BLaER1 treated with 17β-estradiol and CSF1 and Interleukin-3, amounts not matched to agents 10 nM and 100 nM (cell line): ENCODE measurements around the gene SMKR1.
A peak's percentile ranks its signal among the peaks of the same experiment; 100 is the strongest.

ENCODE experiments used
- H3K27ac ChIP-seq, 11 experiments: shearing (Covaris generic); formaldehyde crosslinking; 2 replicates each; pipeline ENCODE4 v1.8.1; 2022
- H3K27me3 ChIP-seq, 11 experiments: shearing (Covaris generic); formaldehyde crosslinking; 2 replicates each; pipeline ENCODE4 v1.8.1; 2022
- H3K36me3 ChIP-seq, 11 experiments: shearing (Covaris generic); formaldehyde crosslinking; 2 replicates each; pipeline ENCODE4 v1.8.1; 2022
- H3K4me1 ChIP-seq, 10 experiments: shearing (Covaris generic); formaldehyde crosslinking; 2 replicates each; pipeline ENCODE4 v1.8.1; 2022
- H3K4me2 ChIP-seq, 11 experiments: shearing (Covaris generic); formaldehyde crosslinking; 2 replicates each; pipeline ENCODE4 v1.8.1; 2022
- H3K4me3 ChIP-seq, 10 experiments: shearing (Covaris generic); formaldehyde crosslinking; 2 replicates each; pipeline ENCODE4 v1.8.1; 2022
- H3K9ac ChIP-seq, 11 experiments: shearing (Covaris generic); formaldehyde crosslinking; 2 replicates each; pipeline ENCODE4 v1.8.1; 2022
- H3K9me3 ChIP-seq, 11 experiments: shearing (Covaris generic); formaldehyde crosslinking; replicated peaks in 1 of 11; 2 replicates each; pipeline ENCODE4 v1.8.1; 2022
- H4K20me1 ChIP-seq, 11 experiments: shearing (Covaris generic); formaldehyde crosslinking; 2 replicates each; pipeline ENCODE4 v1.8.1; 2022
- Cebpa-rat ChIP-seq, 11 experiments: shearing (Covaris generic); IDR thresholded peaks; 2 replicates each; pipeline ENCODE4 v1.8.1; 2022

Gene SMKR1

DNA sequence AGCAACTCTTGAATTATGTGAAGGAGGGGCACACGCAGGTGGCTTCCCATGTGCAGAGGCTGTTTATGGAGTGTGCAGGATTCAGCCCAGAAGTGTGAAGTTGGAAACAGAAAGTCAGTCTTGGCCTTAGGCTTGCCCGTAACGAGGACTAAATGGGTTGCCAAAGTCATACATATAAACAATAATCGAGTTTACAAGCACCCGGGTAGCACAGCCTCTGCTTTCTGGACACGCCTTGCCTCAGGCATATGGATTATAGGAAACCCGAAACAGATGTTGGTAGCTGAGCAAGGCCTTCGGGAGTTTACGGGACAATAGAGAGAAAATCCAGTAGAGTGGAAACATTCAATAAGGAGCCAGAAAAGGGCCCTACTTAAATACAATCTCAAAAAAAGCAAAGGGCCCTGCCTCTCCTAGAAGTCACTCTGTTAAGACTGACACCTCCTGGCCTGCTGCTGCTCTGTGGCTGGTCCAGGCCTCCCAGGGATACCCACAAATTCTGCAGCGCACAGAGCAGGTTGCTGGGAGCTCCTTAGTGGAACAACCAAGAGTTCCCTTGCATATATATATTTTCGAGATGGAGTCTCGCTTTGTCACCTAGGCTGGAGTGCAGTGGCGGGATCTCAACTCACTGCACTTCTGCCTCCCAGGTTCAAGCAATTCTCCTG, 48.5 kb downstream of the SMKR1 start:
- Histone ChIP-seq H4K20me1 (no peaks in the 10 kb centered on the region), H3K4me2 (no peak overlapping the region), H3K27ac (no peak overlapping the region), H3K9ac (no peak overlapping the region), H3K9me3 (no peaks in the 10 kb centered on the region), H3K4me3 (no peak overlapping the region), H3K4me1 (no peaks in the 10 kb centered on the region), H3K27me3 (no peaks in the 10 kb centered on the region), H3K36me3 (no peaks in the 10 kb centered on the region)
- TF ChIP-seq Cebpa-rat (IDR thresholded peaks at IDR 0.05) = no peak

DNA sequence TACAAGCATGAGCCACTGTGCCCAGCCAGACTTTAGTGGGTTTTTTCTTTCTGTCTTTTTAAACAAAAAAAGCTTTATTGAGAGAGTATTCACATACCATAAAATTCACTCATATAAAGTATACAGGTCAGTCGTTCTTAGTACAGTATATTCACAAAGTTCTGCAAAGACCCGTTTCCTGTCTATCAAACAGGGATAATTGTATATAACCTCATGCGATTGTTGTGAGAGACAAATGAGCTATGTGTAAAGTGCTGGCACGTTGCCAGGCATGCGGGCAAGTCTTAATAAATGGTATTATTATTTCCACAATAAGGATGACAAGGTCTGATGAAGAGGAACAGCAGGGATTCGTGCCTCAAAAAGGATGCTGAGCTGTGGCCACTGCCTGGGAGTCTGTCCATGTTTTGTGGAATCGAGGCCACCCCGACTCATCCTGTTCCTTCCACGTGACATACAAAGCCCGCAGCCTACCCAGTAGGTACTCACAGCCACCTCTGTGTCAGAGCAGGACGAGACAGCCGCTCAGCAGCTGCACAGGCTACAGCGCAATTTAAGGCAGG, 51.6 kb downstream of the SMKR1 start:
- H3K27me3 ChIP-seq = no peaks in the 10 kb centered on the region
- no peaks in the 10 kb centered on the region for H4K20me1 ChIP-seq
- no peak overlapping the region for H3K27ac ChIP-seq
- no peak overlapping the region for H3K4me3 ChIP-seq
- no peaks in the 10 kb centered on the region for H3K36me3 ChIP-seq
- no peaks in the 10 kb centered on the region for H3K9me3 ChIP-seq
- no peak overlapping the region for H3K4me2 ChIP-seq
- no peak overlapping the region for H3K9ac ChIP-seq
- TF ChIP-seq Cebpa-rat (IDR thresholded peaks at IDR 0.05) = no peak
- H3K4me1 ChIP-seq = no peaks in the 10 kb centered on the region

DNA sequence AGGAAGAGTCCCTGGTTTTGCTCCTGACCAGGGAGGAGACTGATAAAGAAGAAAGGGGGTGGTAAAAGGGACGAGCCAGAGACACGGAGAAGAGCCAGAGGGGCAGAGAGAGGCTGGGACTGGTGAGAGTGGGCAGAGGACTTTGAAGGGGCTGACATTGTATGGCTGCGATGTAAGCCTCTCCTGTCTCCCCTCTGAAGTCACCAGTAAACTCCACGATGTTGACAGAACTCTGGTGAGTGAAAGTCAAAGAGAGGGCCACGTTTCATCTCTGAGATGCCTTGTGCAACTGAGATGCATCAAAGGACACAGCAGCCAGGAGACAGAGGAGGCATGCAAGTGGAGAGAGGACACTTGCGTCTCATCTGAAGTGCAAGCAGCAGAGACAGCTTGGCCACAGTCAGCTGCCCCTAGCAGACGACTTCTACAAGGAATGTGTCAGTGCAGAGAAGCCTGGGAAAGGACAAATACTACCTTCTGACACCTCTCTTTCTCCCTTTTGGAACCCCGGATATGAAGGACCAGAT, 54.3 kb downstream of the SMKR1 start:
- Histone ChIP-seq H3K4me2 (no peak overlapping the region), H3K4me3 (no peak overlapping the region), H3K9me3 (no peaks in the 10 kb centered on the region), H3K27ac (no peak overlapping the region), H4K20me1 (no peaks in the 10 kb centered on the region; a peak in 1 of 22 replicates), H3K36me3 (no peaks in the 10 kb centered on the region), H3K27me3 (no peaks in the 10 kb centered on the region), H3K4me1 (peaks cover 0 to 11% (median 1%) of the 10 kb centered on the region in 10 experiments; a peak in 11 of 20 replicates), H3K9ac (no peak overlapping the region)
- TF ChIP-seq Cebpa-rat (IDR thresholded peaks at IDR 0.05) = no peak

DNA sequence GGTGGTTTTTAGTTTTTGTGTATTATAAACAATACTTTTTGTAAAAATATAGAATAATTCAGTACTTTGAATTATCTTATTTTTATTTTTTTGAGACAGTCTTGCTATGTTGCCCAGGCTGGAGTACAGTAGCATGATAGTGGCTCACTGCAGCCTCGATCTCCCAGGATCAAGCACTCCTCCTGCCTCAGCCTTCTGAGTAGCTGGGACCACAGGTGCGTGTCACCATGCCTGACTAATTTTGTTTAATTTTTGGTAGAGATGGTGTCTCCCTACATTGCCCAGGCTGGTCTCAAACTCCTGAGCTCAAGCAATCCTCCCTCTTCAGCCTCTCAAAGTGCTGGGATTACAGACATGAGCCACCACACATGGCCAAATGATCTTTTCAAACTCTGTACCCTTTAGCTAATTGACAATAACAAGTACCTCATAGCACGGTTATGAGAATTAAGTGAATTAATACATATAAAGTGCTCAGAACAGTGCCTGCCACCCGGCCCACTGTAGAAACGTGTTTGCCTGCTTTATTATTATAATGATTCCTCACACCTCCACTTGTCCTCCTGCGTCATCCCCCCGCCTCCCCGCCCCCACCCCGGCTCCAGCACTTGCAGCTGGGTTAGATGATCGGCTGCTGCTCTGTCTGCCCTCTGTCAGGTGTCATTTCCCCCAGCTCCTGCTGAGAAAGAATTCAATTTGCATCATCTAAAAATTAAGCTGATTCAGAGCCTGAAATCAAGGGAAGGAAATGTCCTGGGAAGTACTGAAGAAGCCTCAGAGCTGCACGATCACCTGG, 55.6 kb downstream of the SMKR1 start:
- Histone ChIP-seq H3K4me2 (no peak overlapping the region), H3K27me3 (no peaks in the 10 kb centered on the region), H3K36me3 (no peaks in the 10 kb centered on the region), H4K20me1 (no peaks in the 10 kb centered on the region; a peak in 1 of 22 replicates), H3K27ac (no peak overlapping the region), H3K4me1 (peaks cover 0 to 23% (median 5%) of the 10 kb centered on the region in 10 experiments; a peak in 11 of 20 replicates), H3K9me3 (no peaks in the 10 kb centered on the region), H3K9ac (no peak overlapping the region), H3K4me3 (no peak overlapping the region)
- no peak for TF ChIP-seq Cebpa-rat (IDR thresholded peaks at IDR 0.05)

DNA sequence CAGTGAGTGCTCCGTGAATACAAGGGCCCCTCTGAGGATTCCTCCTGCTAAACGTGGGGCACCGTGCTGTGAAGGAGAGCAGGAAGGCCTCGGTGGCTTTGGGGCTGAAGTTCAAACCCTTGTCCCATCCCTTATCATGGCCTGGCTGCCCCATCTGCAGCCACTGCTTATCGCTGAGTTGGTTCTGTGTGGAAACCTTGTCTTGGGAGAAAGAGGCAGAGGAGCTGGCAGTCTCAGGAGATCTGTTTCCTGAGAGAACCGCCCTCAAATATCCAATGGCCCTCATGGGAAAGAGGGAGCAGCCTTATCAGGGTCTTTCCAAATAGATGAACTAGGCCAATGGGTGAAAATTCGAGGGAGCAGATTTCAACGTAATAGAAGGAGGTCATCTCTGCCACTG, 57.2 kb downstream of the SMKR1 start:
- Histone ChIP-seq H3K27ac (no peak overlapping the region), H3K36me3 (no peaks in the 10 kb centered on the region), H3K4me1 (peaks cover 0 to 24% (median 5%) of the 10 kb centered on the region in 10 experiments; a peak in 11 of 20 replicates), H3K4me3 (no peak overlapping the region), H4K20me1 (no peaks in the 10 kb centered on the region; a peak in 1 of 22 replicates), H3K9ac (no peak overlapping the region), H3K27me3 (0 out of 22 replicates have a peak, but pooled peaks cover 0 to 5% (median 0%) of the 10 kb centered on the region in 11 experiments), H3K9me3 (no peaks in the 10 kb centered on the region), H3K4me2 (no peak overlapping the region)
- no peak for TF ChIP-seq Cebpa-rat (IDR thresholded peaks at IDR 0.05)

DNA sequence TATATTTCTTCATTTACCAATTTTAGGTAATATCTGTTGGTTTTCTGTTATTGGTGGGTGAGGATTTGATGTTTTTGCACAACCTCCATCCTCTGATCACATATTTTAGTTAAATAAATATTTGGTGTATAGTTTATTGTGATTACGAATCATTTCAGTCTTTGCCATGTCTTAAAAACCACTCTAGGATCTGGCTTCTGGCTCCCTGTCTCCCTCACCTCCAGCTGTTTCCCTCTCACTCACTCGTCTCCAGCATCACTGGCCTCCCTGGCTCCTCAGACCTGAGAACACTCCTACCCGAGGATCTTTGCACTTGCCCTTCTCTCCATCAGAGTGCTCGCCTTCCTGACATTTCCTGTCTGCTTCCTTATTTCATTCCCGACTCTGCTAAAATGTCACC, 58.5 kb downstream of the SMKR1 start:
- Histone ChIP-seq H3K4me1 (peaks cover 0 to 28% (median 5%) of the 10 kb centered on the region in 10 experiments; a peak in 11 of 20 replicates), H4K20me1 (no peaks in the 10 kb centered on the region; a peak in 1 of 22 replicates), H3K36me3 (no peaks in the 10 kb centered on the region), H3K4me3 (no peak overlapping the region), H3K9ac (no peak overlapping the region), H3K9me3 (no peaks in the 10 kb centered on the region), H3K4me2 (peak overlapping the region in 2 of 11 experiments; percentile 23 to 81; a peak in 3 of 22 replicates), H3K27ac (no peak overlapping the region), H3K27me3 (0 out of 22 replicates have a peak, but pooled peaks cover 0 to 5% (median 0%) of the 10 kb centered on the region in 11 experiments)
- TF ChIP-seq Cebpa-rat (IDR thresholded peaks at IDR 0.05) = no peak

DNA sequence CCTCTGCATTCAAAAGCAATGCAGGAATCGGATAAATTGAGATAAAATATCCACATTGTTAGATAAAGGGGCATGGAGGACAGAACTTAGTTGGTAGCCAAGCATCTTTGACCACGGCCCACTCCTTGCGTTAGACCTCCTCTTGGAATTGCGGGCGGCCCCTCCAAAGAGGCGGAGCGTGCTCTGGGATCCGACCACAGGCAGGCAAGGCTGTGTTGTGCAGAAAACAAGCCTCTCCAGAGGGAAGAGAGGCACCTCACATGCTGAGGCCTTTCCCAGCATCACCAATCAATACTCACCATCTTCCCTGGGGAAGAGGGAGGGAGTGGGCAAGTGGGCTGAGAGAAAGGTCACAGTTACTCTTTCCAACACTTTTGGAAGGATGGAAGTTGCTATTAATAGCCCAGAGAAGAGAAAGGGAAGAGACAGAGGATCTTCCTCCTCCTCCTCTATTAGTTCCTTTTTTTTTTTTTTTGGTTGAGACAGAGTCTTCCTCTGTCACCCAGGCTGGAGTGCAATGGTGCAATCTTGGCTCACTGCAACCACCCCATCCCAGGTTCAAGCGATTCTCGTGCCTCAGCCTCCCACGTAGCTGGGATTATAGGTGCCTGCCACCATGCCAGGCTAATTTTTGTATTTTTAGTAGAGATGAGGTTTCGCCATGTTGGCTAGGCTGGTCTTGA, 59.5 kb downstream of the SMKR1 start:
- Histone ChIP-seq H3K4me2 (peak overlapping the region in 7 of 11 experiments; percentile 0 to 83 (median 66); a peak in 12 of 22 replicates), H3K27ac (no peak overlapping the region), H3K4me3 (no peak overlapping the region), H4K20me1 (no peaks in the 10 kb centered on the region; a peak in 1 of 22 replicates), H3K36me3 (no peaks in the 10 kb centered on the region), H3K4me1 (peaks cover 0 to 37% (median 5%) of the 10 kb centered on the region in 10 experiments; a peak in 11 of 20 replicates), H3K9me3 (no peaks in the 10 kb centered on the region), H3K9ac (no peak overlapping the region), H3K27me3 (0 out of 22 replicates have a peak, but pooled peaks cover 0 to 5% (median 0%) of the 10 kb centered on the region in 11 experiments)
- no peak for TF ChIP-seq Cebpa-rat (IDR thresholded peaks at IDR 0.05)
